PFSK-1 (cell line): ENCODE data around the gene HIVEP2.

ENCODE experiments used
- POLR2AphosphoS5 ChIP-seq: IDR thresholded peaks from 2 replicates; pipeline ENCODE4 v1.6.1; 2012; ENCODE audit warnings: low read depth, mild to moderate bottlenecking, control low read depth, low read length, moderate library complexity
- SIN3A ChIP-seq: IDR thresholded peaks from 2 replicates; pipeline ENCODE4 v1.6.1; 2012; ENCODE audit warnings: mild to moderate bottlenecking, low read length, moderate library complexity, borderline replicate concordance; ENCODE audit not compliant: insufficient read depth
- TF ChIP-seq, protein P1 (sequence below), 2 experiments: IDR thresholded peaks; 2 replicates each; pipeline versions ENCODE4 v1.6.1 to v1.8.0; 2011 to 2012; ENCODE audit warnings: low read depth in 2 of 2, low read length in 2 of 2, control low read depth in 1 of 2, inconsistent platforms in 1 of 2, mild to moderate bottlenecking in 1 of 2, moderate library complexity in 1 of 2; ENCODE audit not compliant: insufficient read depth in 1 of 2

- no peak for TF ChIP-seq POLR2AphosphoS5
- TF ChIP-seq SIN3A, result no peak
- TF ChIP-seq, protein P1, sequence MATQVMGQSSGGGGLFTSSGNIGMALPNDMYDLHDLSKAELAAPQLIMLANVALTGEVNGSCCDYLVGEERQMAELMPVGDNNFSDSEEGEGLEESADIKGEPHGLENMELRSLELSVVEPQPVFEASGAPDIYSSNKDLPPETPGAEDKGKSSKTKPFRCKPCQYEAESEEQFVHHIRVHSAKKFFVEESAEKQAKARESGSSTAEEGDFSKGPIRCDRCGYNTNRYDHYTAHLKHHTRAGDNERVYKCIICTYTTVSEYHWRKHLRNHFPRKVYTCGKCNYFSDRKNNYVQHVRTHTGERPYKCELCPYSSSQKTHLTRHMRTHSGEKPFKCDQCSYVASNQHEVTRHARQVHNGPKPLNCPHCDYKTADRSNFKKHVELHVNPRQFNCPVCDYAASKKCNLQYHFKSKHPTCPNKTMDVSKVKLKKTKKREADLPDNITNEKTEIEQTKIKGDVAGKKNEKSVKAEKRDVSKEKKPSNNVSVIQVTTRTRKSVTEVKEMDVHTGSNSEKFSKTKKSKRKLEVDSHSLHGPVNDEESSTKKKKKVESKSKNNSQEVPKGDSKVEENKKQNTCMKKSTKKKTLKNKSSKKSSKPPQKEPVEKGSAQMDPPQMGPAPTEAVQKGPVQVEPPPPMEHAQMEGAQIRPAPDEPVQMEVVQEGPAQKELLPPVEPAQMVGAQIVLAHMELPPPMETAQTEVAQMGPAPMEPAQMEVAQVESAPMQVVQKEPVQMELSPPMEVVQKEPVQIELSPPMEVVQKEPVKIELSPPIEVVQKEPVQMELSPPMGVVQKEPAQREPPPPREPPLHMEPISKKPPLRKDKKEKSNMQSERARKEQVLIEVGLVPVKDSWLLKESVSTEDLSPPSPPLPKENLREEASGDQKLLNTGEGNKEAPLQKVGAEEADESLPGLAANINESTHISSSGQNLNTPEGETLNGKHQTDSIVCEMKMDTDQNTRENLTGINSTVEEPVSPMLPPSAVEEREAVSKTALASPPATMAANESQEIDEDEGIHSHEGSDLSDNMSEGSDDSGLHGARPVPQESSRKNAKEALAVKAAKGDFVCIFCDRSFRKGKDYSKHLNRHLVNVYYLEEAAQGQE (IDR thresholded peaks at IDR 0.05; ENCODE audit: insufficient read depth in 1 of 2, low read depth in 2 of 2, low read length in 2 of 2), result no peak
Measured at GRCh38 chr6:142913511-142914047, 31.4 kb downstream of the HIVEP2 start.
